Activated T-cell treated with anti-CD3 and anti-CD28 coated beads, Interleukin-2, amount 50 U/mL, for 48 hours (primary cell): ENCODE measurements around the gene DBP.
"Not testable (repeated sequence)": the region's sequence is repeated elsewhere in the genome, so short reads cannot be mapped to it uniquely, and the experiment has no call there.

Source experiments
- DNase-seq, 2 experiments: peaks; one replicate each; pipeline ENCODE4 v3.0.0-alpha.2; 2020

DBP gene

GRCh38 chr19:48636859-48637448 is at the start of gene DBP:
TSS of gene DBP (minus strand) at chr19:48637379. CDS start at chr19:48636994, 385 bp downstream.
- DNase-seq, result no peak

- DNase-seq, result not testable (repeated sequence)
These were observed 49.5 kb upstream of the DBP start for GRCh38 chr19:48686637-48687036.

- no peak for DNase-seq
These were observed 48.9 kb upstream of the DBP start for GRCh38 chr19:48686088-48686487.

- no peak for DNase-seq
These were observed 48.4 kb upstream of the DBP start for GRCh38 chr19:48685583-48685982.

GRCh38 chr19:48683349-48683748 is 46.2 kb upstream of the DBP start:
- peak; percentile 35 to 47 for DNase-seq

GRCh38 chr19:48681127-48681470 is 43.9 kb upstream of the DBP start:
- DNase-seq, result no peak

GRCh38 chr19:48680436-48681126 is 43.4 kb upstream of the DBP start:
- DNase-seq, result no peak

GRCh38 chr19:48680006-48680405 is 42.8 kb upstream of the DBP start:
- DNase-seq, result not testable (repeated sequence)

- no peak for DNase-seq
These were observed 41.0 kb upstream of the DBP start for GRCh38 chr19:48678201-48678600.

GRCh38 chr19:48676887-48677286 is 39.7 kb upstream of the DBP start:
- no peak for DNase-seq

- DNase-seq, result no peak
These were observed 39.3 kb upstream of the DBP start for GRCh38 chr19:48676487-48676886.

- peak; percentile 83 to 86 for DNase-seq
These were observed 38.0 kb upstream of the DBP start for GRCh38 chr19:48674921-48675824.

GRCh38 chr19:48674216-48674809 is 37.1 kb upstream of the DBP start:
- DNase-seq, result no peak

- no peak for DNase-seq
These were observed 36.4 kb upstream of the DBP start for GRCh38 chr19:48673436-48674100.

GRCh38 chr19:48672994-48673393 is 35.8 kb upstream of the DBP start, which contains the start of gene NTN5:
TSS of gene NTN5 (minus strand) at chr19:48673017. CDS start at chr19:48670986, 2,031 bp downstream.
- DNase-seq, result no peak

- no peak for DNase-seq
These were observed 34.3 kb upstream of the DBP start for GRCh38 chr19:48671446-48671995.

GRCh38 chr19:48670699-48671445 is 33.7 kb upstream of the DBP start:
- no peak for DNase-seq

- no peak for DNase-seq
These were observed 32.9 kb upstream of the DBP start for GRCh38 chr19:48669903-48670668.

GRCh38 chr19:48668761-48669160 is 31.6 kb upstream of the DBP start:
- no peak for DNase-seq

- DNase-seq, result no peak
These were observed 31.2 kb upstream of the DBP start for GRCh38 chr19:48668332-48668731.

GRCh38 chr19:48665786-48666185 is 28.6 kb upstream of the DBP start:
- DNase-seq, result no peak
